HG03432 (cell line): Measurements from ENCODE around the gene HEXD.
A peak's percentile ranks its signal among the peaks of the same experiment; 100 is the strongest.
"Not testable (repeated sequence)": the region's sequence is repeated elsewhere in the genome, so short reads cannot be mapped to it uniquely, and the experiment has no call there.

Source experiments
- ATAC-seq: cut with Tn5 transposase; IDR thresholded peaks from one replicate; pipeline ENCODE4 v1.9.1; 2021; ENCODE audit warnings: mild to moderate bottlenecking, moderate library complexity; ENCODE audit not compliant: unreplicated experiment

HEXD gene

DNA sequence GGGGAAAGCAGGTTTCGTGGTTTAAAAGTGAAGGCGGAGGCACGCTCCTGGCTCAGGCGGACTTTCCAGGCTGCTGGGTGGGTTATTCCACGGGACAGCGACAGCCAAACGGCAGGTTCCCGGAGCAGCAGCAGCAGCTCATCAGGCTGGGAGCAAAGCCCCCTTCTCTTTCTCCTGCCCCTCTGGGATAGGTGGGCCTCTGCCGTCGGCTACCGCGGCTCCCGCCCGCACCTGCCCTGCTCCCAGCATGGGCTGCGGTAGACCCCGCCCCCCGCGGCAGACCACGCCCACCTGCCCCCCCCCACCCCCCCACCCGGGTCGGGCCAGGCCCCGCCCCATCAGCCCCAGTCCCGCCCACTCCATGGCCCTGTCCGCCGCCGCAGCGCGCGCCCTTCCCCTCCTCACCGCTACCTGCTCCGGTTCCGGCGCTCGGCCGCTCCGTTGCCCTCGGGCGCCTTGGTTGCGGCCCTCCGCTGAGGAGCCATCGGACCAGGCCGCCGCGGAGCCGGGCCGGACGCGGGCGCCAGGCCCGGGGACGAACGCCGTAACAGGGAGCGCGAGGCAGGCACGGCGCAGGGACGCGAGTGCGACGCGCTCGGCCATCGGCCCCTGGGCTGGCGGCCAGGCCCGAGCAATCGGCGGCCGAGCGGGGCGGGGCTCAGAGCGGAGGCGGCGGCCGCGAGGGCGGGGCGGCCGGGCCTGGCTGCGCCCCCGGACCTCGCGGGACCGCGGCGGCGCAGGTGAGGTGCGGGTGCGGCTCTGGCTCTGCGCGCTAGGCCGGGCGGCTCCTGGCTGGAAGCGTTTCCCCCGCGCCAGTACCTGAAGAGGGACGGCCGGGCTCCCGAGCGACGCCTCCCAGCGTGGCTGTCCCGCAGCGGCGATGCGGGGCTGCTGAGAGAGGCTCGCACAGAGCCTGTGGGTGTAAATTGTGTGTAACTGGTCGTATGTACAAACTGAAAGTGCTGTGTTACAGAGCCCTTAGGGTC, at the start of gene HEXD, which contains the start of gene OGFOD3:
Gene HEXD (plus strand): TSS at position 347 of the 986 bp plus-strand sequence. CDS start 1,453 bp downstream, outside the sequence.
Gene OGFOD3 (minus strand): TSS at position 586 of the 986 bp plus-strand sequence. CDS start 101 bp downstream, at position 485.
- peak; percentile 86 for ATAC-seq

DNA sequence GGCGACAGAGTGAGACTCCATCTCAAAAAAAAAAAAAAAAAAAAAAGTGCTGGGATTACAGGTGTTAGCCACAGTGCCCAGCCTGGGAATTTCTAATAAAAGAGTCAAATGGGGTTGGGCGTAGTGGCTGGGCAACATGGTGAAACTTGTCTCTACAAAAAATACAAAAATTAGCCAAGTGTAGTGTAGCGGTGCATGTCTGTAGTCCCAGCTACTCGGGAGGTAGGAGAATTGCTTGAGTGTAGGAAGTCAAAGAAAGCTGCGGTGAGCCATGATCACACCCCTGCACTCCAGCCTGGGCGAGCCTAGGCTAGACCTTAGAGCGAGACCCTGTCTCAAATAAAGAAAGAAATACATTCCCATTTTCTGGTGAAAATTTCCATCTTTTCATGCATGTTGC, 48.9 kb upstream of the HEXD start:
- no peak for ATAC-seq

DNA sequence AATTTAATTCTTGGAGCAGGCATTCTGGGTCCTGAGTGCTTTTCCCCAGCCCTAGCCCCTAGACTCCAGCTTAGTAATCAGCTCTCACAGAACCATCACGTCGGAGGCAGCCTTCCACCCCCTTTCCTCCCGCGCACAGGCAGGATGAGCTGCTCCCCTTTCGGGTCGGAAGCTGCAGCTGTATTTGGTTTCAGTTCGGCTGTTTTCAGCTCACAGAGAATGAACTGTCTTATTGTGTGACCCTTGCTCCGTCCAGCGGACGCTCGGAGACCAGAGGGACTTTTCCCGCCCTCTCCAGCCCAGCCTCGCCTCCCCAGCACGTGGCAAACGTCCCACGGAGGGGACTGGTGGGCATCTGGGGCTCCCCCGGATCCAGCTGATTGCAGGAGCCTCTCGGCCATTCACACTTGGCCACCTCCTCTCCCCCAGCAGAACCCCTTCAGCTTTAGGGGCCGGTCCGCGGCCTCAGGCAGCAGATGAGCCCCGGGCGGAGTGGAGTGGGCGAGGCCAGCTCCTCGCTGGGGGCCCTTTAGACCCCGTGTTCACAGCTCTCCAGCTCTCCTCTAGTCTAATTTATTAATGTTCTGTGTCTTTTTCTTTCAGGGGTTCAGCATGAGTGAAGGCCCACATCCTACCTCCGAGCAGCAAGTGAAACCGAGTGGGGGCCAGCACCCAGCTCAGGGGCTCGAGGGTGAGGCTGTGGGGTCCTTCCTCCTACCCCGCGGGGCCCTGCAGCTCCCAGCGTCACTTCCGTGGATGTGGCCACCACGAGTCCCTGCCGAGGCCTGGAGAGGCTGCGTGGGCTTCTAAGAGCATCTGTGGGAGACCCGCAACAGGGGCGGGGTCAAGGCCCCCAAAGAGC, 47.4 kb upstream of the HEXD start:
- ATAC-seq, result no peak

DNA sequence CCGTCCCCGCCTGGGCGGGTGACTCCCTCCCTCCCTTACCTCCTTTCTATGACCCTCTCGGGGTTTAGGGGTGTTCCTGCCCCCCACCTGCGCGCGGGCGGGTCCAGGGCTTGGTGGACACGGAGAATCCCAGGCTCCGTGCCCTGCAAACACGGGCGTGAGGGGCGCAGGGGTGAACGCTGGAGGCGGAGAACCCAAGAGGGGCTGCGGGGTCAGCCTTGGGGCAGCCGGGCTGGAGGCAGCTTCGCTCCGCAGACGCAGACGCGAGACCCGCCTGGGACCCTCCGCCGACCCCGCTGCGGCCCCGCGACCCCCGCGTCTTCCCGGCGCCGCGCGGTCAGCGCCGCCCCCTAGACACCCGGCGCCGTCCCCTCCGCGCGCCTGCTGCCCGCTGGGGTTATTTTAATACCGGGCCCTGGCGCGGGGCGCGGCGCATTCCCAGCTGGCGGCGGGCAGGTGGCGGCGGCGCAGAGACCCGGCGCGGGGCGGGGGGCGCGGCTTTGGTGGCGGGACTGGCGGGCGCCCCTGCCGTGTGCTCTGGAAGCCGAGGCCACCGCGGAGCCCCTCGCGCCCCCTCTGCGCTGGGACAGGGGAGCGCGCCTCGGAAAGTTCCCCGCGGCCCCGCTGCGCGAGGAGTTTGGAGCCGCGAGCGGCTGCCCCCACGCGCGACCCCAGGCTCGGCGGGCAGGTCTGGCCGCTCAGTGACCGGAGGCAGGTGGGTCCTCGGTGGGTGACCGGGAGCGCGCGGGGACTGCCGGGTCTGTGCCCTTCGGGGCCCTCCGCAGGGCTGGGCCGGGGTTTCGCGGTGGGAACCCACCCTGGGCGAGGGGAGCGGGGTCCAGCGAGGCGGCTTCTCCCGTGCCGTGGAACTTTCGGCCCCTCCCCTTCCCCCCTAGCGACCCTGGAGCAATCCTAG, 46.6 kb upstream of the HEXD start, which contains the start of gene UTS2R:
Gene UTS2R (plus strand): TSS at position 433 of the 916 bp plus-strand sequence. CDS start 2,560 bp downstream, outside the sequence.
- ATAC-seq, result no peak

DNA sequence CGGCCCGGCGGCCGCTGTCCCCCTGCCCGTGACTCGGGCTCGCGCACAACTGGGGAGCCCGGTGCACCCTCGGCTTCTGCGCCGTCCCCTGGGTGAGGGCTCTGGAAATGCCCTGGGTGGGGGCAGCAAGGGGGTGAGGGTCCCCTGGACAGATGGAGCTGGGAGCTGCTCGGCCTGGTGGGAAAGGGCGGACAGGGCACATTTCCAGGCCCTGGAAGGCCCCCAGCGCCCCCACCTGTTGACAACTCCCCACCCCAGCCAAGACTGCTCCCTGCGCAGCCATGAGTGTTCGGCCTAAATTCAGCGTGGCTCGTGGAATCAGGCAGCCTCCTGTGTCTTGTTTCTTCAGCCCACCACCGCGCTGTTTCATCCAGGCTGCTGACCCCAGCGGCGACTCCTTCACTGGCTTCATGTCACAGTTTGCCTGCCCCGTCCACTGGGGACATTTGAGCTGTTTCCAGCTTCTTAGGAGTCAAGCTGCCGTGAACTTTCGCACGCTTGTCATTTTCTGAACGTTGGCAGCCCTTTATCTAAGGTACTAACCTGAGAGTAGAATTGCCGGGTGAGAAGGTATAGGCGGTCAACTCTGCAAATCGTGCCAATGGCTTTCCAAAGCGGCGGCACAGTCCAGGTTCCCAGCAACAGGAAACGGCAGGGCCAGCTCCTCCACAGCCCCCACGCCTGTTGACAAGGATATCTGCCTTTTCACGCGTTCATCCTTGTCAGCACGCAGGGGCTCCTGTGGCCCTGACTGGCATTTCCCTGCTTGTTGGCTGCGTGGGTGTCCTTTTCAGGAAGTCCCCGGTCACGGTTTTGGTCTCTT, 45.7 kb upstream of the HEXD start:
- ATAC-seq, result no peak

DNA sequence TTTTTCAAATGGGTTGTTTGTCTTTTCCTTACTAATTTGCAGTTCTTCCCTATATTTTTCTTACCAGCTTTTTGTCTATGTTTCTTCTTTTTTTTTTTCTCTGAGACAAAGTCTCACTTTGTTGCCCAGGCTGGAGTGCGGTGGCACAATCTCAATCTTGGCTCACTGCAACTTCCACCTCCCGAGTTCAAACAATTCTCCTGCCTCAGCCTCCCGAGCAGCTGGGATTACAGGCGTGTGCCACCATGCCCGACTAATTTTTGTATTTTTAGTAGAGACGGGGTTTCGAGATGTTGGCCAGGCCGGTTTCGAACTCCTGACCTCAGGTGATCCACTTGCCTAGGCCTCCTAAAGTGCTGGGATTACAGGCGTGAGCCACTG, 45.1 kb upstream of the HEXD start:
- ATAC-seq, result not testable (repeated sequence)

DNA sequence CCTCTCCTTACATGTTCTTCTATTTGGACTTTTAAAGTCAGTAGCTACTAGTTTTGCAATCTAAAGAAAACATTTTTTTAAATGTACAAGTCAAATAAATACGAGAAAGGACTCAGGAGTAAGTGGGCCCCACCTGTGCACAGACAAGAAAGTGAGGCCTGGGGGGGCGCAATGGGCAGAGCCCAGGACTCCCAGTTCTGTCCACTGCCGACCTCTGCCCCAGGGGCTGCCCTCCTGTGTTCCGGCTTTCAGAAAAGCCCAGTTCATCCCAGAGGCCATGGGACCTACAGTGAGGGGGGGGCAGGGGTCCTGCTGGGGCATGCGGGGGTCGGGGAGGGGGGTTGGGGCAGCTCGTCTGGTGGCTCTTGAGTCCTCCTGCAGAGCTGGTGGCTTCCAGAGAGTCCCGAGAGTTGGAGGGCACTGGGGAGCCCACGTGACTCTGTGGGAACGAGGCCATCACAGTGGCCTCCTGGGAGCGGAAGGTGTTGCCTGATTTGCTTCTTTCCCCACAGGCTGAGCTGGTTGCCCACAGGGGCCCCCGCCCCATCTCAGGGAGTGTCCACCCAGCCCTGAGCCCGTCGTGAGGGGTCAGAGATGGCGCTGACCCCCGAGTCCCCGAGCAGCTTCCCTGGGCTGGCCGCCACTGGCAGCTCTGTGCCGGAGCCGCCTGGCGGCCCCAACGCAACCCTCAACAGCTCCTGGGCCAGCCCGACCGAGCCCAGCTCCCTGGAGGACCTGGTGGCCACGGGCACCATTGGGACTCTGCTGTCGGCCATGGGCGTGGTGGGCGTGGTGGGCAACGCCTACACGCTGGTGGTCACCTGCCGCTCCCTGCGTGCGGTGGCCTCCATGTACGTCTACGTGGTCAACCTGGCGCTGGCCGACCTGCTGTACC, 44.2 kb upstream of the HEXD start:
- no peak for ATAC-seq

DNA sequence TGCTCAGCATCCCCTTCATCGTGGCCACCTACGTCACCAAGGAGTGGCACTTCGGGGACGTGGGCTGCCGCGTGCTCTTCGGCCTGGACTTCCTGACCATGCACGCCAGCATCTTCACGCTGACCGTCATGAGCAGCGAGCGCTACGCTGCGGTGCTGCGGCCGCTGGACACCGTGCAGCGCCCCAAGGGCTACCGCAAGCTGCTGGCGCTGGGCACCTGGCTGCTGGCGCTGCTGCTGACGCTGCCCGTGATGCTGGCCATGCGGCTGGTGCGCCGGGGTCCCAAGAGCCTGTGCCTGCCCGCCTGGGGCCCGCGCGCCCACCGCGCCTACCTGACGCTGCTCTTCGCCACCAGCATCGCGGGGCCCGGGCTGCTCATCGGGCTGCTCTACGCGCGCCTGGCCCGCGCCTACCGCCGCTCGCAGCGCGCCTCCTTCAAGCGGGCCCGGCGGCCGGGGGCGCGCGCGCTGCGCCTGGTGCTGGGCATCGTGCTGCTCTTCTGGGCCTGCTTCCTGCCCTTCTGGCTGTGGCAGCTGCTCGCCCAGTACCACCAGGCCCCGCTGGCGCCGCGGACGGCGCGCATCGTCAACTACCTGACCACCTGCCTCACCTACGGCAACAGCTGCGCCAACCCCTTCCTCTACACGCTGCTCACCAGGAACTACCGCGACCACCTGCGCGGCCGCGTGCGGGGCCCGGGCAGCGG, 43.4 kb upstream of the HEXD start:
- ATAC-seq, result no peak

DNA sequence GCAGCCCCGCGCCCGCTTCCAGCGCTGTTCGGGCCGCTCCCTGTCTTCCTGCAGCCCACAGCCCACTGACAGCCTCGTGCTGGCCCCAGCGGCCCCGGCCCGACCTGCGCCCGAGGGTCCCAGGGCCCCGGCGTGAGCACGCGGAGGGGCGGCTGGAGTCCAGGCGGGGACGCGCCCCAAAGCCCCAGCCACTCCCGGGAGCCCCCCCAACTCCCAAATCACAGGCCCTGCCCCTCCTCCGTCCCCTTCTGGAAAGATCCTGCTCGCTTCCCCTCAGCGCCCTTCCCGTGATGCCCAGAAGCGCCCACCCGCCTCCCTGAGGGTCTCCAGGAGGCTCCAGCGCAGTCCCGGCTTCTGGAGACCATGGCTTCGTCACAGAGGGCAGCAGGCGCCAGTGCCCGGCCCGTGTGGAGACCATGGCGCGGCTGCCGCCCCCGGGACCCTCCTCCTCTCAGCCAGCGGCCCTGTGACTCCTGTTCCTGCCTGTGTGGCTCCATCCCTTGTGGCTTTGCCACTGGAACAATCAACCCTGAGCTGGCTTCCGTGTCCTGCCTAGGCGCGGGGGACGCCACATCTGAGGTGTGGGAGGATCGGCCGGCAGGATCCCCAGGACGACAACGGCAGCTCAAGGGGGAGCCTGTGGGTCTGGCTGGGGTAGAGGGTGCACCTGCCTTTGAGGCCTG, 42.6 kb upstream of the HEXD start:
- ATAC-seq, result no peak

DNA sequence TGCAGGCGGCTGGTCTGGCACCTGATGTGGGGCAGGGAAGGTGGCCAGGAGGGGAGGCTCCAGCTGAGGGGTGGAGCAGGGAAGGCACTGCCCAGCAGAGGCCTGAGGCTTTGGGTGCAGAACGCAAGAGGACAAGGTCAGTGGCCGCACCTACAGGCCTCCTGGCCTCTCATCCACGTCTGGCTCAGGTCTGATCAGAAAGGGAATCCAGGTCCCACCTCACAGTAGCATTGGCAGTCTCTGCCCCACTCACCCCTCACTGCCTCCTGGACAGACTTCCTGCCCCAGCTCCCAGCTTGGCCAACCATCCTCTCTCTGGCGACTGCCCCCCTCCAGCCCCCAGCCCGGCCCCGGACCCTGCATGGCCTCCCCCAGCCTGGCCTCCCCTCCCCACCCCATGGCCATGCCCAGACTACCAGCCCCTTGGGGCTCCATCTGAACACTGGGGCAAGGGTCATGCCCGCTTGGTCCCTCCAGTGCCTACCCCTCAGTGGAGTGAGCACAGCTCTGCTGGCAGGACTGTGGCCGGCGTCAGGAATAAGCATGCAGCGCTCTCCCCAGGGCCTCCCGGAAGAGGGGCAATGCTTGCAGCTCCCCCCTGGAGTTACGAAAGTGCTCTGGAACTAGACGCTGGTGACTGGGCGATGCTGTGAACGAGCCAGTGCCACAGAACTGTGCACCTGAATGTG, 42.0 kb upstream of the HEXD start:
- ATAC-seq, result no peak

DNA sequence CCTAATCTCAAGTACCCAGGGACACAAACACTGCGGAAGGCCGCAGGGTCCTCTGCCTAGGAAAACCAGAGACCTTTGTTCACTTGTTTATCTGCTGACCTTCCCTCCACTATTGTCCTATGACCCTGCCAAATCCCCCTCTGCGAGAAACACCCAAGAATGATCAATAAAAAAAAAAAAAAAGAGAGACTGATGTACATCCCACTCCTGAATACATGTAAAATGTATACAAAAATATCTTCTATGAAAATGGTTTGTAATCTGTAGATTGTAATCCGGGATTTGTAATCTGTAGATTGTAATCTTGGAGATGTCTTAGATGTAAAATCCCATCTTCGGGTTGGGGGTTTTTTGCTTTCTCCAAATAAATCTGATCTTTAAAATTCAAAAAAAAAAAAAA, 40.9 kb upstream of the HEXD start:
- not testable (repeated sequence) for ATAC-seq

DNA sequence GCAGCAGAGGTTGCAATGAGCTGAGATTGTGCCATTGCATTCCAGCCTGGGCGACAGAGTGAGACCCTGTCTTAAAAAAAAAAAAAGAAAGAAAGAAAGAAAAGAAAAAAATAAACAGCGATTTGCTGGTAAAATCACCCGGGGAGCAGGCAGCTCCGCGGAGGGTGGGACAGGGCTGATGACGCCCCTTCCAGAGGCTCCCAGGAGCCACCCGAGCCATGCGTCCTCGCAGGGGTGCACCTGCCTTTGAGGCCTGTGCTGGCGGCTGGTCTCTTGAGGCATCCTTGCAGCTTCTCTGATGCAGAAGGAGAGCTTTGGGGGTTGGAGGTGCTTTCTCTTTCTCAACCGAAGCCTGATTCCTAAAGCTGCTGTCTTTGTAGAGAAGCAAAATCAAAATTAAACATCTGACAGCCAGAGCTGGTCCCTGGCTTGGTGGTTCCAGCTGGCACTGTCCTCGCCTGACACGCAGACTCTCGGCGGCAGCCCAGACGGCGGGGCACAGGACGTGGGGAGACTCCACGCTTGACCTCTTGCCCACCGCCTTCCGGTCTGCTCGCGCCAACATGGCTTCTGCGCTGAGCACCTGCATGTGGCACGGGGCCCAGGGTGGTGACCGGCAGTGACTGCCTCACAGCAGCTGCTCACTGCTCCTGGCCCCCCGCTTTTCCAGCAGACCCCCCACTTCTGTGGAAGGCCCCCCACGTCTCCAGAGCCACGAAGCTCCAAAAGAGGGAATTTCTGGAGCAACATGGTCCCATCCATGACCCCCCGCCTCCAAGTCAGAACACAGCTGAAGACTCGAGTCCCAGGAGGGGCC, 40.0 kb upstream of the HEXD start:
- no peak for ATAC-seq

DNA sequence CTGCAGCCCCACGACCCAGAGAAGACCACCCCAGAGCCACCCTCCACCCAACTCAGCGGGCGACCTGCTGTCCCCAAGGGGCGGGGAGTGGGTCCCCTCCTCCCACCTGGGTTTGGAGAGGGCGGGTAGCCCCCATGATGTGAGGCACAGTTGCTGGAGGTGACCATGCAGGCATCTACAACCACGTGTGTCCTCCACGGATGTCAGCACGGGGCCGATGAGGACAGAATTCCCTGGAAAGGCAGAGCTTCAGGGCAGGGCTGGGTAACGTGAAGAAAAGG, 39.5 kb upstream of the HEXD start:
- no peak for ATAC-seq

DNA sequence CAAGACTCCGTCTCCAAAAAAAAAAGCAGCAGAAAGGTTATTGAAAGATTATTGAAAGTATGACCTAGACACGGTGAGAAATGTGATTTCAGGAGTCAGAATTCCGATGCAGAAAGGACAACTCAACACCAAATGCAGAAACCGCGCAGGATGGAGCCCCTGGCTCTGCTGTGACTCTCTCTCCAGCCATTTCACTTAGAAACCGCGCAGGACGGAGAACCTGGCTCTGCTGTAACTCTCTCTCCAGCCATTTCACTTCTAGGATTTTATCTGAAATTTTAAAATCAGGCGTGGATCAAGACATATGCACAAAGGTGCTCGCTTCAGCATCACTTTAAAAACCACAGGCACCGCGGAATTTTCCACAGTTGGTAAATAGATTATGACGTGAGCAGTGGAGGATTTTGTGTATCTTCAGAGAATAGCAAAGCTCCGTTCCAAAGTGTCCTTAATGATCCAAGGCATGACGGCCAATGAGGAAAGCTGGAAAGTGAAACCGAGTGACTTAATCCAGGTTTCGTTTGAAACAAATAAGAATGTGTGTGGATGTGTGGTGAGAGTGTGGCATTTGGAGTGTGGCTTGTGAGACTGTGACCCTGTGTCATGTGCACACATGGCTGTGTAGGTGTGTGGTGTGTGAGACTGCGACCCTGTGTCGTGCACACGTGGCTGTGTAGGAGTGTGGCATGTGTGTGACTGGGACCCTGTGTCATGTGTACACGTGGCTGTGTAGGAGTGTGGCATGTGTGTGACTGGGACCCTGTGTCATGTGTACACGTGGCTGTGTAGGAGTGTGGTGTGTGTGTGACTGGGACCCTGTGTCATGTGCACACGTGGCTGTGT, 37.1 kb upstream of the HEXD start:
- no peak for ATAC-seq

DNA sequence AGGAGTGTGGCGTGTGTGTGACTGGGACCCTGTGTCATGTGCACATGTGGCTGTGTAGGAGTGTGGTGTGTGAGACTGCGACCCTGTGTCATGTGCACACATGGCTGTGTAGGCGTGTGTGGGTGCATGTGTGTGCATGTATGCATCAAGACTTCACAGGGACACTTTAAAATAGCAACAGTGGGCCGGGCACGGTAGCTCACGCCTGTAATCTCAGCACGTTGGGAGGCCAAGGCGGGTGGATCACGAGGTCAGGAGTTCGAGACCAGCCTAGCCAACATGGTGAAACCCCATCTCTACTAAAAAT, 36.5 kb upstream of the HEXD start:
- not testable (repeated sequence) for ATAC-seq
